ENCODE measurements around the gene KLHL17. TPM values are rescaled to one million over a fixed set of nuclear protein-coding genes. Genes with fewer than 3 reads are reported as not detected.

KLHL17 gene
- total and polyA plus RNA-seq, 9 of the 15 experiments (the other 6 are each of a cell fraction or from before 2014, with no cell fraction given): 0.14 to 84.8 (median 13.0) TPM

GRCh38 chr1:999725-1000356 lies 39.5 kb downstream of the KLHL17 start, which contains the start of gene HES4 (continued):
- TF ChIP-seq MXD1 (CRISPR knock-in tag; IDR thresholded peaks at IDR 0.05; ENCODE audit: borderline replicate concordance, poor library complexity, severe bottlenecking) (no peak), SMC3 (conservative IDR thresholded peaks at IDR 0.05; ENCODE audit: insufficient read depth, low read depth, low read length) (no peak), SLC30A9 (CRISPR knock-in tag; IDR thresholded peaks at IDR 0.05) (no peak), FOSL1 (tag; conservative IDR thresholded peaks at IDR 0.05) (no peak), ZNF431 (CRISPR knock-in tag; IDR thresholded peaks at IDR 0.05) (no peak; the same call in 1 of the 2 replicates), MIER1 (IDR thresholded peaks at IDR 0.05; ENCODE audit: low read depth) (no peak), FOXK1 (CRISPR knock-in tag; IDR thresholded peaks at IDR 0.05; ENCODE audit: borderline replicate concordance) (no peak), ZNF175 (CRISPR knock-in tag; IDR thresholded peaks at IDR 0.05; ENCODE audit: low read depth) (0 out of 2 replicates have a peak, but pooled peaks have one; percentile 39), GTF2B (IDR thresholded peaks at IDR 0.05; ENCODE audit: extremely low read depth, insufficient read length) (no peak), ETV1 (tag; conservative IDR thresholded peaks at IDR 0.05; ENCODE audit: low read depth) (no peak), FOXJ2 (tag; IDR thresholded peaks at IDR 0.05) (no peak), SMARCB1 (IDR thresholded peaks at IDR 0.05; ENCODE audit: insufficient read length, low read depth) (no peak), PTTG1 (tag; IDR thresholded peaks at IDR 0.05; ENCODE audit: low read depth) (no peak), POLR2B (IDR thresholded peaks at IDR 0.05; ENCODE audit: low read depth, partially characterized antibody) (no peak), TBP (optimal IDR thresholded peaks at IDR 0.05; ENCODE audit: low read depth, low read length) (peak; percentile 87), RBM34 (IDR thresholded peaks at IDR 0.05; ENCODE audit: borderline replicate concordance, insufficient read depth, low read length) (no peak), KDM4B (IDR thresholded peaks at IDR 0.05; ENCODE audit: borderline replicate concordance in 2 of 2, low read depth in 1 of 2) (no peak), KAT8 (IDR thresholded peaks at IDR 0.05; ENCODE audit: low read depth) (no peak), MAFK (IDR thresholded peaks at IDR 0.05; ENCODE audit: low read length) (no peak), HIVEP1 (CRISPR knock-in tag; IDR thresholded peaks at IDR 0.05) (no peak), NR2F6 (CRISPR knock-in tag; IDR thresholded peaks at IDR 0.05) (peak; percentile 67; the same call in 1 of the 2 replicates), ADNP (tag; IDR thresholded peaks at IDR 0.05) (no peak), CHD2 (IDR thresholded peaks at IDR 0.05; ENCODE audit: low read depth, low read length) (0 out of 2 replicates have a peak, but pooled peaks have one; percentile 22), ZKSCAN8 (CRISPR knock-in tag; IDR thresholded peaks at IDR 0.05) (no peak), YY1 (IDR thresholded peaks at IDR 0.05; ENCODE audit: borderline replicate concordance in 1 of 3, control insufficient read depth in 1 of 3, extremely low read depth in 1 of 3, insufficient read depth in 3 of 3, insufficient read length in 1 of 3, insufficient replicate concordance in 2 of 3, low read depth in 1 of 3, low read length in 2 of 3) (peak in 1 of 3 experiments; percentile 57)
- TF ChIP-seq, protein P1, sequence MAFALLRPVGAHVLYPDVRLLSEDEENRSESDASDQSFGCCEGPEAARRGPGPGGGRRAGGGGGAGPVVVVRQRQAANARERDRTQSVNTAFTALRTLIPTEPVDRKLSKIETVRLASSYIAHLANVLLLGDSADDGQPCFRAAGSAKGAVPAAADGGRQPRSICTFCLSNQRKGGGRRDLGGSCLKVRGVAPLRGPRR (CRISPR knock-in tag; IDR thresholded peaks at IDR 0.05): no peak
